ENCODE results near the gene XRN2. TPM values are rescaled to one million over a fixed set of nuclear protein-coding genes. Genes with fewer than 3 reads are reported as not detected.
"Not testable (repeated sequence)": the region's sequence is repeated elsewhere in the genome, so short reads cannot be mapped to it uniquely, and the experiment has no call there.

Gene XRN2
- total and polyA plus RNA-seq, 4 donors, result 24.3 to 48.3 (median 36.5) TPM

GRCh38 chr20:21365771-21366170 is 62.6 kb downstream of the XRN2 start:
- Histone ChIP-seq H3K27ac (ENCODE audit: low read depth in 1 of 2, low read length in 2 of 2) (no peak overlapping the region), H3K36me3 (ENCODE audit: control insufficient read depth in 1 of 2, insufficient read depth in 2 of 2, low read length in 1 of 2) (peaks cover 3 to 15% of the 10 kb centered on the region in 2 donors), H3K4me1 (ENCODE audit: control insufficient read depth in 1 of 2, insufficient read depth in 2 of 2, low read length in 2 of 2) (peaks cover 0 to 2% of the 10 kb centered on the region in 2 donors), H3K9me3 (ENCODE audit: control insufficient read depth, low read length) (no peaks in the 10 kb centered on the region), H3K27me3 (ENCODE audit: control insufficient read depth in 1 of 2, insufficient read depth in 2 of 2, low read length in 1 of 2) (no peaks in the 10 kb centered on the region), H3K4me3 (ENCODE audit: low read length in 2 of 2) (no peak overlapping the region)
- DNase-seq (no peak), ATAC-seq (ENCODE audit: low FRiP score) (no peak)
- intact Hi-C loops (cut with DNase I), result no loop called here
- 98 to 100% methylated on average over 3 of the region's 3 CpGs for WGBS, 2 donors

GRCh38 chr20:21366273-21366672 is 63.1 kb downstream of the XRN2 start:
- H3K4me3 ChIP-seq (ENCODE audit: low read length in 2 of 2); ATAC-seq (ENCODE audit: low FRiP score); H3K4me1 ChIP-seq (ENCODE audit: control insufficient read depth in 1 of 2, insufficient read depth in 2 of 2, low read length in 2 of 2); H3K9me3 ChIP-seq (ENCODE audit: control insufficient read depth, low read length); DNase-seq; H3K27ac ChIP-seq (ENCODE audit: low read depth in 1 of 2, low read length in 2 of 2); intact Hi-C loops (cut with DNase I); H3K27me3 ChIP-seq (ENCODE audit: control insufficient read depth in 1 of 2, insufficient read depth in 2 of 2, low read length in 1 of 2): not testable (repeated sequence)
- peaks cover 3 to 15% of the 10 kb centered on the region in 2 donors for H3K36me3 ChIP-seq (ENCODE audit: control insufficient read depth in 1 of 2, insufficient read depth in 2 of 2, low read length in 1 of 2)
- 59 to 77% methylated on average over 9 of the region's 9 CpGs for WGBS, 2 donors

- no peak overlapping the region for H3K4me3 ChIP-seq (ENCODE audit: low read length in 2 of 2)
- peaks cover 3 to 5% of the 10 kb centered on the region in 2 donors for H3K36me3 ChIP-seq (ENCODE audit: control insufficient read depth in 1 of 2, insufficient read depth in 2 of 2, low read length in 1 of 2)
- no peaks in the 10 kb centered on the region for H3K4me1 ChIP-seq (ENCODE audit: control insufficient read depth in 1 of 2, insufficient read depth in 2 of 2, low read length in 2 of 2)
- DNase-seq (no peak), ATAC-seq (ENCODE audit: low FRiP score) (no peak)
- H3K9me3 ChIP-seq (ENCODE audit: control insufficient read depth, low read length), result no peaks in the 10 kb centered on the region
- H3K27ac ChIP-seq (ENCODE audit: low read depth in 1 of 2, low read length in 2 of 2), result no peak overlapping the region
- WGBS, 2 donors, result 39 to 95% methylated on average over 2 of the region's 2 CpGs
- intact Hi-C loops (cut with DNase I), result no loop called here
- H3K27me3 ChIP-seq (ENCODE audit: control insufficient read depth in 1 of 2, insufficient read depth in 2 of 2, low read length in 1 of 2), result no peaks in the 10 kb centered on the region
Measured at GRCh38 chr20:21368791-21369190, 65.7 kb downstream of the XRN2 start.

GRCh38 chr20:21371193-21371592 is 68.1 kb downstream of the XRN2 start:
- WGBS, 2 donors, result 84 to 96% methylated on average over 1 of the region's 1 CpG
- DNase-seq (no peak), ATAC-seq (ENCODE audit: low FRiP score) (no peak)
- H3K9me3 ChIP-seq (ENCODE audit: control insufficient read depth, low read length), result no peaks in the 10 kb centered on the region
- H3K4me1 ChIP-seq (ENCODE audit: control insufficient read depth in 1 of 2, insufficient read depth in 2 of 2, low read length in 2 of 2), result no peaks in the 10 kb centered on the region
- H3K27me3 ChIP-seq (ENCODE audit: control insufficient read depth in 1 of 2, insufficient read depth in 2 of 2, low read length in 1 of 2), result no peaks in the 10 kb centered on the region
- H3K4me3 ChIP-seq (ENCODE audit: low read length in 2 of 2), result no peak overlapping the region
- intact Hi-C loops (cut with DNase I), result no loop called here
- peaks cover 3 to 5% of the 10 kb centered on the region in 2 donors for H3K36me3 ChIP-seq (ENCODE audit: control insufficient read depth in 1 of 2, insufficient read depth in 2 of 2, low read length in 1 of 2)
- H3K27ac ChIP-seq (ENCODE audit: low read depth in 1 of 2, low read length in 2 of 2), result no peak overlapping the region

GRCh38 chr20:21372016-21372415 is 68.9 kb downstream of the XRN2 start:
- Histone ChIP-seq H3K4me1 (ENCODE audit: control insufficient read depth in 1 of 2, insufficient read depth in 2 of 2, low read length in 2 of 2) (no peaks in the 10 kb centered on the region), H3K27me3 (ENCODE audit: control insufficient read depth in 1 of 2, insufficient read depth in 2 of 2, low read length in 1 of 2) (no peaks in the 10 kb centered on the region), H3K9me3 (ENCODE audit: control insufficient read depth, low read length) (no peaks in the 10 kb centered on the region), H3K36me3 (ENCODE audit: control insufficient read depth in 1 of 2, insufficient read depth in 2 of 2, low read length in 1 of 2) (peaks cover 3 to 7% of the 10 kb centered on the region in 2 donors), H3K4me3 (ENCODE audit: low read length in 2 of 2) (no peak overlapping the region), H3K27ac (ENCODE audit: low read depth in 1 of 2, low read length in 2 of 2) (no peak overlapping the region)
- WGBS, 2 donors, result 88 to 94% methylated on average over 2 of the region's 2 CpGs
- no peak for ATAC-seq (ENCODE audit: low FRiP score)
- intact Hi-C loops (cut with DNase I), result no loop called here
- DNase-seq, result no peak

GRCh38 chr20:21373436-21373835 is 70.3 kb downstream of the XRN2 start:
- intact Hi-C loops (cut with DNase I), result no loop called here

GRCh38 chr20:21376626-21377025 is 73.5 kb downstream of the XRN2 start:
- Histone ChIP-seq H3K27me3 (ENCODE audit: control insufficient read depth in 1 of 2, insufficient read depth in 2 of 2, low read length in 1 of 2) (no peaks in the 10 kb centered on the region), H3K9me3 (ENCODE audit: control insufficient read depth, low read length) (no peaks in the 10 kb centered on the region), H3K36me3 (ENCODE audit: control insufficient read depth in 1 of 2, insufficient read depth in 2 of 2, low read length in 1 of 2) (peaks cover 0 to 2% of the 10 kb centered on the region in 2 donors), H3K4me1 (ENCODE audit: control insufficient read depth in 1 of 2, insufficient read depth in 2 of 2, low read length in 2 of 2) (no peaks in the 10 kb centered on the region), H3K27ac (ENCODE audit: low read depth in 1 of 2, low read length in 2 of 2) (no peak overlapping the region), H3K4me3 (ENCODE audit: low read length in 2 of 2) (no peak overlapping the region)
- intact Hi-C loops (cut with DNase I), result no loop called here
- 96 to 98% methylated on average over 3 of the region's 3 CpGs for WGBS, 2 donors
- DNase-seq, result no peak
- ATAC-seq (ENCODE audit: low FRiP score), result no peak

More at GRCh38 chr20:21373436-21373835, 70.3 kb downstream of the XRN2 start:
- Histone ChIP-seq H3K4me1 (ENCODE audit: control insufficient read depth in 1 of 2, insufficient read depth in 2 of 2, low read length in 2 of 2) (no peaks in the 10 kb centered on the region), H3K27me3 (ENCODE audit: control insufficient read depth in 1 of 2, insufficient read depth in 2 of 2, low read length in 1 of 2) (no peaks in the 10 kb centered on the region), H3K27ac (ENCODE audit: low read depth in 1 of 2, low read length in 2 of 2) (no peak overlapping the region), H3K36me3 (ENCODE audit: control insufficient read depth in 1 of 2, insufficient read depth in 2 of 2, low read length in 1 of 2) (peaks cover 3 to 5% of the 10 kb centered on the region in 2 donors), H3K9me3 (ENCODE audit: control insufficient read depth, low read length) (no peaks in the 10 kb centered on the region), H3K4me3 (ENCODE audit: low read length in 2 of 2) (no peak overlapping the region)
- ATAC-seq (ENCODE audit: low FRiP score) (no peak), DNase-seq (no peak)
- WGBS, 2 donors, result 54 to 63% methylated on average over 1 of the region's 1 CpG

- H3K27me3 ChIP-seq (ENCODE audit: control insufficient read depth in 1 of 2, insufficient read depth in 2 of 2, low read length in 1 of 2), result no peaks in the 10 kb centered on the region
- no peaks in the 10 kb centered on the region for H3K4me1 ChIP-seq (ENCODE audit: control insufficient read depth in 1 of 2, insufficient read depth in 2 of 2, low read length in 2 of 2)
- intact Hi-C loops (cut with DNase I), result no loop called here
- 92 to 95% methylated on average over 9 of the region's 9 CpGs for WGBS, 2 donors
- no peak overlapping the region for H3K27ac ChIP-seq (ENCODE audit: low read depth in 1 of 2, low read length in 2 of 2)
- peaks cover 0 to 4% of the 10 kb centered on the region in 2 donors for H3K36me3 ChIP-seq (ENCODE audit: control insufficient read depth in 1 of 2, insufficient read depth in 2 of 2, low read length in 1 of 2)
- ATAC-seq (ENCODE audit: low FRiP score) (no peak), DNase-seq (no peak)
- H3K9me3 ChIP-seq (ENCODE audit: control insufficient read depth, low read length), result no peaks in the 10 kb centered on the region
- no peak overlapping the region for H3K4me3 ChIP-seq (ENCODE audit: low read length in 2 of 2)
Measured at GRCh38 chr20:21377701-21378100, 74.6 kb downstream of the XRN2 start.

GRCh38 chr20:21378259-21378658 is 75.1 kb downstream of the XRN2 start:
- intact Hi-C loops (cut with DNase I), result no loop called here
- peaks cover 0 to 4% of the 10 kb centered on the region in 2 donors for H3K36me3 ChIP-seq (ENCODE audit: control insufficient read depth in 1 of 2, insufficient read depth in 2 of 2, low read length in 1 of 2)
- 92 to 93% methylated on average over 5 of the region's 5 CpGs for WGBS, 2 donors

More at GRCh38 chr20:21378259-21378658, 75.1 kb downstream of the XRN2 start:
- DNase-seq (no peak), ATAC-seq (ENCODE audit: low FRiP score) (no peak)
- H3K9me3 ChIP-seq (ENCODE audit: control insufficient read depth, low read length), result no peaks in the 10 kb centered on the region
- no peak overlapping the region for H3K4me3 ChIP-seq (ENCODE audit: low read length in 2 of 2)
- no peak overlapping the region for H3K27ac ChIP-seq (ENCODE audit: low read depth in 1 of 2, low read length in 2 of 2)
- H3K27me3 ChIP-seq (ENCODE audit: control insufficient read depth in 1 of 2, insufficient read depth in 2 of 2, low read length in 1 of 2), result no peaks in the 10 kb centered on the region
- H3K4me1 ChIP-seq (ENCODE audit: control insufficient read depth in 1 of 2, insufficient read depth in 2 of 2, low read length in 2 of 2), result no peaks in the 10 kb centered on the region
